ENCODE measurements around the gene RREB1.

- no peak for TF ChIP-seq EZH2 (IDR thresholded peaks at IDR 0.05; ENCODE audit: borderline replicate concordance, low read length)
- TF ChIP-seq, protein P1, sequence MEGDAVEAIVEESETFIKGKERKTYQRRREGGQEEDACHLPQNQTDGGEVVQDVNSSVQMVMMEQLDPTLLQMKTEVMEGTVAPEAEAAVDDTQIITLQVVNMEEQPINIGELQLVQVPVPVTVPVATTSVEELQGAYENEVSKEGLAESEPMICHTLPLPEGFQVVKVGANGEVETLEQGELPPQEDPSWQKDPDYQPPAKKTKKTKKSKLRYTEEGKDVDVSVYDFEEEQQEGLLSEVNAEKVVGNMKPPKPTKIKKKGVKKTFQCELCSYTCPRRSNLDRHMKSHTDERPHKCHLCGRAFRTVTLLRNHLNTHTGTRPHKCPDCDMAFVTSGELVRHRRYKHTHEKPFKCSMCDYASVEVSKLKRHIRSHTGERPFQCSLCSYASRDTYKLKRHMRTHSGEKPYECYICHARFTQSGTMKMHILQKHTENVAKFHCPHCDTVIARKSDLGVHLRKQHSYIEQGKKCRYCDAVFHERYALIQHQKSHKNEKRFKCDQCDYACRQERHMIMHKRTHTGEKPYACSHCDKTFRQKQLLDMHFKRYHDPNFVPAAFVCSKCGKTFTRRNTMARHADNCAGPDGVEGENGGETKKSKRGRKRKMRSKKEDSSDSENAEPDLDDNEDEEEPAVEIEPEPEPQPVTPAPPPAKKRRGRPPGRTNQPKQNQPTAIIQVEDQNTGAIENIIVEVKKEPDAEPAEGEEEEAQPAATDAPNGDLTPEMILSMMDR (conservative IDR thresholded peaks at IDR 0.05 in 1 of 2, IDR thresholded peaks at IDR 0.05 in 1 of 2; ENCODE audit: extremely low read depth in 1 of 2, insufficient read depth in 1 of 2, low read depth in 1 of 2, low read length in 2 of 2), result no peak
These were observed 88.2 kb downstream of the RREB1 start for GRCh38 chr6:7196019-7196402.
